Hepatocyte (in vitro differentiated cells): ENCODE data around the gene CAB39L. TPM values are rescaled to one million over a fixed set of nuclear protein-coding genes. Genes with fewer than 3 reads are reported as not detected.

Source experiments
- DNase-seq: peaks from one replicate; pipeline ENCODE4 v3.0.0-alpha.2; 2016; ENCODE audit warnings: low spot score
- H2AFZ ChIP-seq: fragments of 200-600 bp; sonication (generic); 2 replicates; pipeline ENCODE4 v1.6.0; 2016; ENCODE audit warnings: antibody characterized with exemption, mild to moderate bottlenecking
- H3K27ac ChIP-seq: fragments of 200-600 bp; sonication (generic); 2 replicates; pipeline ENCODE4 v1.5.1; 2016; ENCODE audit warnings: mild to moderate bottlenecking
- H3K27me3 ChIP-seq: fragments of 200-600 bp; sonication (generic); 2 replicates; pipeline ENCODE4 v1.6.1; 2016
- H3K36me3 ChIP-seq: fragments of 200-600 bp; sonication (generic); replicated peaks from 2 replicates; pipeline ENCODE4 v1.5.1; 2016; ENCODE audit warnings: low read depth; ENCODE audit not compliant: insufficient read depth
- H3K4me1 ChIP-seq: fragments of 200-600 bp; sonication (generic); 2 replicates; pipeline ENCODE4 v1.5.1; 2016; ENCODE audit warnings: mild to moderate bottlenecking, moderate library complexity; ENCODE audit not compliant: insufficient read depth
- H3K4me2 ChIP-seq: fragments of 200-600 bp; sonication (generic); 2 replicates; pipeline ENCODE4 v1.6.0; 2016
- H3K4me3 ChIP-seq: fragments of 200-600 bp; sonication (generic); 2 replicates; pipeline ENCODE4 v1.5.1; 2016; ENCODE audit warnings: mild to moderate bottlenecking
- H3K79me2 ChIP-seq: fragments of 200-600 bp; sonication (generic); 2 replicates; pipeline ENCODE4 v1.6.0; 2017; ENCODE audit warnings: mild to moderate bottlenecking
- H3K9me2 ChIP-seq: fragments of 200-600 bp; sonication (generic); replicated peaks from 2 replicates; pipeline ENCODE4 v1.6.0; 2017; ENCODE audit warnings: mild to moderate bottlenecking; ENCODE audit not compliant: insufficient read depth
- H3K9me3 ChIP-seq: fragments of 200-600 bp; sonication (generic); 2 replicates; pipeline ENCODE4 v1.5.1; 2016; ENCODE audit warnings: low read depth, mild to moderate bottlenecking
- H4K20me1 ChIP-seq: fragments of 200-600 bp; sonication (generic); 2 replicates; pipeline ENCODE4 v1.6.0; 2016; ENCODE audit warnings: mild to moderate bottlenecking; ENCODE audit not compliant: insufficient read depth, poor library complexity, severe bottlenecking
- EZH2 ChIP-seq: fragments of 200-600 bp; sonication (generic); IDR thresholded peaks from 2 replicates; pipeline ENCODE4 v1.6.1; 2016; ENCODE audit warnings: antibody characterized with exemption, mild to moderate bottlenecking, borderline replicate concordance
- EZH2phosphoT487 ChIP-seq: fragments of 200-600 bp; sonication (generic); IDR thresholded peaks from one replicate; pipeline ENCODE4 v1.6.1; 2018; ENCODE audit warnings: antibody characterized with exemption, mild to moderate bottlenecking, low read depth, moderate library complexity; ENCODE audit not compliant: unreplicated experiment, severe bottlenecking
- WGBS: methylation state at CpG from one replicate; pipeline ENCODE4 v1.1.6; 2016; ENCODE audit warnings: low lambda C conversion rate; ENCODE audit errors: missing lambda C conversion rate; 5-methylcytosine and 5-hydroxymethylcytosine counted together
- polyA plus RNA-seq: library from polyadenylated mRNA; unstranded; fragments of >200 nt; fragmentation: Nextera tagmentation; extraction: Ambion mirVana; gene quantifications from 2 replicates; pipeline ENCODE4 v1.2.1, GENCODE V29; 2016
- total RNA-seq: library from RNA; depleted of rRNA; stranded (reverse); fragments of >200 nt; gene quantifications from 2 replicates; pipeline ENCODE4 v1.2.3, GENCODE V29; 2014
- TF ChIP-seq, protein P1 (sequence below): fragments of 200-600 bp; sonication (generic); IDR thresholded peaks from 2 replicates; pipeline ENCODE4 v1.5.1; 2016; ENCODE audit warnings: antibody characterized with exemption, mild to moderate bottlenecking; ENCODE audit not compliant: poor library complexity

Gene CAB39L
- total and polyA plus RNA-seq, 2 experiments from 2014 or later, result 13.7 to 20.4 TPM

DNA sequence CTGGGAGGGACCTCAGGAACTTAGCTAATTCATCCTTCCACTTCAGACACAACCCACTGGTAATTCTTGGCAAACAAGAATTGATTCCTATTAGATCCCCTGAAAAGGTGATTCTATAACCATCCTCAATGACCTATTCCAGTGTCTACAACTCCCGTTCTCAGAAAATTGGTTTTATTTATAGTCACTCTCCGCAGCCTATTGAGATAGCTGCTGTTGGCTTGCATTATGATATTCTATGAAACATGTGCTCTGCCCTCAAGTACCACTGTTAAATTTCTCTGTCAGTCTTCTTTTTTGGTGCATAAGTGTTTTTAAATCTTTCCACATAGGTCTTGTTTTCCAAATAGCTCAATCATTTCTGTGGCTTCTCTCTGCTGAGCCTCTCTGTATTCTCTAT lies 121.2 kb downstream of the CAB39L start:
- Histone ChIP-seq H3K27me3 (no peaks in the 10 kb centered on the region), H3K9me3 (no peaks in the 10 kb centered on the region), H4K20me1 (no peaks in the 10 kb centered on the region), H3K36me3 (no peaks in the 10 kb centered on the region), H3K4me1 (no peaks in the 10 kb centered on the region), H3K4me3 (no peak overlapping the region), H3K4me2 (no peak overlapping the region), H2AFZ (no peak overlapping the region), H3K27ac (no peak overlapping the region), H3K9me2 (no peaks in the 10 kb centered on the region), H3K79me2 (no peaks in the 10 kb centered on the region)
- 91% methylated on average over 2 of the region's 2 CpGs for WGBS
- no peak for DNase-seq
- TF ChIP-seq EZH2 (no peak), EZH2phosphoT487 (no peak)
- TF ChIP-seq, protein P1, sequence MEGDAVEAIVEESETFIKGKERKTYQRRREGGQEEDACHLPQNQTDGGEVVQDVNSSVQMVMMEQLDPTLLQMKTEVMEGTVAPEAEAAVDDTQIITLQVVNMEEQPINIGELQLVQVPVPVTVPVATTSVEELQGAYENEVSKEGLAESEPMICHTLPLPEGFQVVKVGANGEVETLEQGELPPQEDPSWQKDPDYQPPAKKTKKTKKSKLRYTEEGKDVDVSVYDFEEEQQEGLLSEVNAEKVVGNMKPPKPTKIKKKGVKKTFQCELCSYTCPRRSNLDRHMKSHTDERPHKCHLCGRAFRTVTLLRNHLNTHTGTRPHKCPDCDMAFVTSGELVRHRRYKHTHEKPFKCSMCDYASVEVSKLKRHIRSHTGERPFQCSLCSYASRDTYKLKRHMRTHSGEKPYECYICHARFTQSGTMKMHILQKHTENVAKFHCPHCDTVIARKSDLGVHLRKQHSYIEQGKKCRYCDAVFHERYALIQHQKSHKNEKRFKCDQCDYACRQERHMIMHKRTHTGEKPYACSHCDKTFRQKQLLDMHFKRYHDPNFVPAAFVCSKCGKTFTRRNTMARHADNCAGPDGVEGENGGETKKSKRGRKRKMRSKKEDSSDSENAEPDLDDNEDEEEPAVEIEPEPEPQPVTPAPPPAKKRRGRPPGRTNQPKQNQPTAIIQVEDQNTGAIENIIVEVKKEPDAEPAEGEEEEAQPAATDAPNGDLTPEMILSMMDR, result no peak

DNA sequence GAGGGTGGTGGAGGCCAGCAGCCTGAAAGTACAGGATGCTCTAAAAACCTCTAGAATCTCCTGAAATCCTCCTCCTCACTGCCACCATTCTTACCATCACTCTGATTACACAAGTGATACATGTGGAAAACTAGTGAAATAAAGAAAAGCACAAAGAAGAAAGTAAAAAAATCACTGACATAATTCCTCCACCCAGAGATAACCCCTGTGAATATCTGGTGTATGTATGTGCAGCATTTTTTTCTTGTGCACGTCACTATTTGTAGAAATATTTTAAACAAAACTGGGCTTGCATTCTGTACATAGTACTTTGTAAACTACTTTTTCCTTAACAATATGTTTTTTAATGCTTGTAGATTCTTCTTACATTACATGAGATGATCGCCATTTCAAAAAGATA lies 122.9 kb downstream of the CAB39L start:
- WGBS, result 77% methylated on average over 2 of the region's 2 CpGs
- no peak overlapping the region for H3K4me3 ChIP-seq
- H4K20me1 ChIP-seq, result no peaks in the 10 kb centered on the region
- H3K9me3 ChIP-seq, result no peaks in the 10 kb centered on the region
- H2AFZ ChIP-seq, result no peak overlapping the region
- no peaks in the 10 kb centered on the region for H3K27me3 ChIP-seq
- H3K4me2 ChIP-seq, result no peak overlapping the region
- H3K4me1 ChIP-seq, result no peaks in the 10 kb centered on the region
- no peak overlapping the region for H3K27ac ChIP-seq
- TF ChIP-seq EZH2, result no peak
- TF ChIP-seq, protein P1, result no peak
- TF ChIP-seq EZH2phosphoT487, result no peak
- H3K9me2 ChIP-seq, result no peaks in the 10 kb centered on the region
- DNase-seq, result no peak
- no peaks in the 10 kb centered on the region for H3K36me3 ChIP-seq
- no peaks in the 10 kb centered on the region for H3K79me2 ChIP-seq

DNA sequence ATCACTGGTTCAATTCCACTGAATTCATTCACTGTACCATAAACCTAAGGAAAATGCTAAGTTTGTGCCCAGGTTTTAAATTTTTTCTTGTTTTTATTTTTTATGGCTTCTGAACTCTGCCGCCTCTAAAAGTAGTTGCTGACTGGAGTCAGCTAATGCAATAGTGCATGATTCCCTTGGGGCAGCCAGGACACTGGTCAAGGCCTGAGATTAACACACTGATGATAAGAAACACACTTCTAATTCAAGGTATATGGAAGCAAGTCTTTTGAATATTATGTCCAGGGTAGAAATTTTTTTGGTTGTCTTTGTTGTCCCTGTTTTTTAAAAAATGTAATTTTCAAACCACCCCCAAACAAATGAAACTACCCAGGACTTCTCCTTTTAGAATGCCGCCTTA lies 123.9 kb downstream of the CAB39L start:
- Histone ChIP-seq H3K4me3 (no peak overlapping the region), H3K79me2 (no peaks in the 10 kb centered on the region), H3K9me3 (no peaks in the 10 kb centered on the region), H4K20me1 (no peaks in the 10 kb centered on the region), H3K36me3 (no peaks in the 10 kb centered on the region), H3K4me2 (no peak overlapping the region), H3K9me2 (no peaks in the 10 kb centered on the region), H3K4me1 (no peaks in the 10 kb centered on the region), H3K27me3 (no peaks in the 10 kb centered on the region), H3K27ac (no peak overlapping the region), H2AFZ (no peak overlapping the region)
- TF ChIP-seq, protein P1, result no peak
- TF ChIP-seq EZH2 (no peak), EZH2phosphoT487 (no peak)
- WGBS, result 82% methylated on average over 2 of the region's 2 CpGs
- DNase-seq, result no peak

DNA sequence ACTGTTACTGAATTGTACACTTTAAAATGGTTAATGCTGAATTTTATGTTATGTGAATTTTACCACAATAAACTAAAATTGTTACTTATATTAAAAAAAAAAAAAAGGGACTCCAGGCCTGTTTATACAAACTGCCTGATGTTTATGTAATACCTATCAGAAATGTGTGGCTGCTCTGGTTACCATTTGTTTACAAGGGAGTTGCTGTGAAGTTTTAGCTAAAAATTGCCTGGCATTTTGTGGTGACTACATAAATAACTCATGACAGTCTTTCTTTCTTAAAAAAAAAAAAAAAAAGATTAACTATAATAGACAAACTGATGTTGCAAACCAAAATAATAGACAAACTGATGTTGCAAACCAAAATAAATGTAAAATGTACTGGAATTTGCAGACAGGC lies 124.3 kb downstream of the CAB39L start:
- no peak overlapping the region for H3K27ac ChIP-seq
- no peak overlapping the region for H3K4me2 ChIP-seq
- H3K79me2 ChIP-seq, result no peaks in the 10 kb centered on the region
- H3K4me3 ChIP-seq, result no peak overlapping the region
- no peaks in the 10 kb centered on the region for H3K9me3 ChIP-seq
- TF ChIP-seq EZH2 (no peak), EZH2phosphoT487 (no peak)
- TF ChIP-seq, protein P1, result no peak
- no peak for DNase-seq
- no peak overlapping the region for H2AFZ ChIP-seq
- H3K4me1 ChIP-seq, result peaks cover 1% of the 10 kb centered on the region
- no peaks in the 10 kb centered on the region for H3K27me3 ChIP-seq
- H4K20me1 ChIP-seq, result no peaks in the 10 kb centered on the region
- H3K36me3 ChIP-seq, result no peaks in the 10 kb centered on the region
- H3K9me2 ChIP-seq, result no peaks in the 10 kb centered on the region
